HG02763 (cell line): ENCODE measurements around the gene TOMM34.

Experiments used
- ATAC-seq: cut with Tn5 transposase; IDR thresholded peaks from one replicate; pipeline ENCODE4 v1.9.1; 2021; ENCODE audit warnings: mild to moderate bottlenecking, moderate library complexity; ENCODE audit not compliant: unreplicated experiment

TOMM34 gene

DNA sequence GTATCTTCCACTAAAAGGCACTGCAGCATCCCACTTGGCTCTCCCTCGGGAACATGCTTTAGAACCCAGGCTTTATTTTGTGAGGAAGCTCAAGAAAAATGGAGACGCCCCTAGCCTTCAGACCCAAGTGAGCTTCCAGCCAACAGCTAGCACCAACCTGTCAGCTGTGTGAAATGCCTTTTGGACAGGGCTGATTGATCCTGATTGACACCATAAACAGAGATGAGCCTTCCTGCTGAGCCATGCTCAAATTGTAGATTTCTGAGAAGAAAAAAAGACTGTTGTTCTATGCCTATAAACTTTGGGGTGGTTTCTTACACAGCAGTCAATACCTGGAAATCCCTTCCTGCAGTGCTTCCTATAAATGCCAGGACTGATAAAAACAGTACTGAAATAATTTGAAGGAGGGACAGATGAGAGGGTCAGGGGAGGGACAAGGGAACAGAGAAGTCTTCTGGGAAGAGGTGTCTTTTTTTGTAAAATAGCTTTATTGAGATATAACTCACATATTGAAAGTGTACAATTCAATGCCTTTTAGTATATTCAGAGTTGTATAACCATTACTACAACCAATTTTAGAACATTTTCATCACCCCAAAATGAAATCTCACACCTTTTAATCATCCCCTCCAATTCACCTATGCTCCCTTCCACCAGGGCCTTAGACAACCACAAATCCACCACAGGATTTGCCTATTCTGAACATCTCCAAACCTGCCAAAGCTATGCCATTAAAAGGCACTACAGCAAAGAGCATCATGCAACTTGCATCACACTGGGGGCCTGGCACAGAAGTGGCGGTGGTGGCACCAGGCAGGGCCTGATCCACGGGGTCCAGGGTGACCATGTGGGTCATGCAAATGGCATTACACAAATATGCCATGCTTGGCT is 3.4 kb upstream of the TOMM34 start:
- ATAC-seq, result no peak

GRCh38 chr20:44962483-44962882 is 2.3 kb upstream of the TOMM34 start:
- no peak for ATAC-seq

DNA sequence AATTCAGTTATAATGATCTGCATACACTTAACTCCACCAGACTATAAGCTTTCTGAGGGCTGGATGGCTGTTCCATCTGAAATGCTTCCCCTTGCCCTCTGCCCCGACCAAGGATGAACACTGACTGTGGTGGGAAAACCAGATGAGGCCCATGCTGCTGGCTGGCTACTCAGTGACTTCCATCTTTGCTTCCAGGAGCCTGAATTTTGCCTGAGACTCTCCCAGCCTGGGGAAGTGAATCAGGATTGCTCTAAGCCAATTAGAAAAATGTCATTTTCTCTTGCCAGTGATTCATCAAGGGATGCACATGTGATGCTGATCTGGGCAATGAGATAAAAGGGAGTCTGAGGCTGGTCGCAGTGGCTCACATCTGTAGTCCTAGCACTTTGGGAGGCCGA is 1.7 kb upstream of the TOMM34 start:
- ATAC-seq, result no peak

DNA sequence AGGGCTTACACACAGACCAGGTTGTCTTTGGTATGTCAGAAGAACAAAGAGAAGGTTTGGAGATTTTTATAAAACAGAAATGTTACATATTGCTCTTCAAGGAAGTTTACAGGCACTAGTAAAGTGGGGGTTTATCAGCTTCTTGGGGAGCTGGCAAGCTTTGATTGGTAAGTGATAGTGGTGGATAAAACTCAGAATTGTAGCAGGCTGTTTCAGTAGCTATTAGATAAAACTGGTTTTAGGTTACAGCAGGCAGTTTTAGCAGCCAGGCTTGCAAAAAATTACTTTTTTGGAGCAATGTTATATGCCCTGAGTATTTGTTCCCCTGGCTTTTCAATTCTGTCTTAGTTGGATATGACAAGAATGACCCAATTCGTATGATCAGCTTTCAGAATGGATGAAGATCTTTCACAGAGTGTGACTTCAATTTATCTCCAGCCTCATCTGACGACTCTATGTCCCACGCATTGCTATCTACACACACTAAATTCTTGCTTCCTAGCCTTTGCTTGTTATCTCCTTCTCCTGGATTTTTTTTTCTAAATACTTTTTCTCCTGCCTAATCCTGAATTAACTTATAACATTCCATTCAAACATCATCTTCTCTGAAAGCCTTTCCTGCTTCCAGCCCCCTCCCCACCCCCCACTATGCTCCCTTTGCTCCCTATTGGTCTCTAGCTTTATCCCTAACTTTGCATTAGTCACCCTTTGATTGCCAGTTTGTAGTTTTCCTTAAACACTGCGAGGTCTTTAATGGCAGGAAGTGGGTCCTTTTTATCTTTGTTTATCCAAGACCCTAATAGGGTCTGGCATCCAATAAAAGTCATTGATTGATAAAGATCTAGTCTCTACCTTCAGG is 1.0 kb upstream of the TOMM34 start:
- ATAC-seq, result no peak

GRCh38 chr20:44959638-44960102 is 527 bp downstream of the TOMM34 start:
- no peak for ATAC-seq

- ATAC-seq, result no peak
These were observed 1.0 kb downstream of the TOMM34 start for GRCh38 chr20:44959082-44959637.

DNA sequence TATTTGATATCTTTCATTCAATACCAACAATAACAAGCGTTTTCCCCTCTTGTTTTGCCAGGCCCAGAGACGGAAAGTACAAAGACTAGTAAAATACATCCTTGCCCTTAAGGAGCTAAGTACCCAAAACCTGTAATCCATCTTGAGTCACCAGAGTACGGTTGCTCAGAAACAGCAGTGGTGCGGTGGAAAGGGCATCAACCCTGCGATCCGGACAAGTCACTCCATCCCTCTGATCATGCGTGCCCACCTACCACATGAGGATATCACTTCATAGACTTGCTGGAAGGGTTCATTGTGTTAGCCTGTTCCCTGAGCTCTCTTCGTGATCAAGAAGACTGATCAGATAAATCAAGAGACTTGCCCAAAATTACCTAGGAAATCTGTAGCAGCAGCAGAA is 1.9 kb downstream of the TOMM34 start:
- no peak for ATAC-seq

DNA sequence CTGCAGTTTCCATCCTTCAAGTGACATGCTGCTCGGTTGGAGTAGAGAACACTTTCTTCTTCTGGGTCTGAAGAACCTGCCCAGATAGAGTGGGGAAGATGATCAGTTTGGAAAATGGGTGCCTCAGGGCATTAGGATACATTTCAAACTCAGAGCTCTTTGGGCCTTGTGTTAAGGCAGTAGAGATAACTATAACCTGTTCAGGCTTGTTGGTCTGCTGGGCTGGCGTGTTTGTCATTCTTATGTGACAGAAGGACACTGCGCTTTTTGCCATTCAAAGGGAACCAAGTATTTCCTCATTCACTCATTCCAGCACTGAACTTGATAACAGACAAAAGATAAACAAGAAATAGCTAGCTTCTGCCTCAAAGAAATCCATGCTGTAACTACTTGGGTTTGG is 3.8 kb downstream of the TOMM34 start:
- ATAC-seq, result no peak

GRCh38 chr20:44955270-44955669 is 4.9 kb downstream of the TOMM34 start:
- no peak for ATAC-seq

GRCh38 chr20:44954211-44954610 is 6.0 kb downstream of the TOMM34 start:
- no peak for ATAC-seq

DNA sequence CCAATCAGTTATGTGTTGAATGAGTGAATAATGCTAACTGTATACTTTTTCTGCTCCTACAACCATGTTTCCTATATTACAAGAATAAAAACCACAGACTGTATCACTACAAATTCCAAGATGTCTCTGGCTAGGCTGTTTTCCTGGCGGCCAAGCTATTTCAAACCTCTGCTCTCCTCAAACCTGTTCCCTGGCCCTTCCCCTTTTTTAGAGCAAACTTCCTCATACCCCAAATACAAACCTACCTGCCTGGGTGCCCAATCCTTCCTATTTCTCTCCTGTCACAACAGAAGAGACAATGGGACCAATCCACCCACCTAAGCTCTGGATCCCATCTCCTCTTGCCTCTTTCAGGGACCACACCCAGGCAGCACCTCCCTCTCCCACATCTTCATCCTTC is 7.5 kb downstream of the TOMM34 start:
- no peak for ATAC-seq

DNA sequence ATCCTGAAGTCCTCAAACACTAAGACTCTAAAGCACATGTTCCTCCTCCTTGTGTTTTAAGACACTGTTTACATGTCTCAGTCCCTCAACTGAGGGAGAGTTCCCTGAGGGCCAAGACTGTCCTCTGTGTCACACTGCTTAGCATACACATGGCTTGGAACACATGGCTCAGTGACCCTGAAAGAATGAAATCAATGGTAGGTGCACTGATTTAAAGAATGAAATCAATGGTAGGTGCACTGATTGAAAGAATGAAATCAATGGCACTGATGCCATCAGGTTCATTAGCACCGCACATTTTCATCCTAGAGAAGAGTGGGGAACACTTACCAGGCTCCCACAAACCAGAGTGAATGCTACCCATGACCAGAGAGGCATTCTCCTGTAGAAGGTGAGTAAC is 9.8 kb downstream of the TOMM34 start:
- ATAC-seq, result no peak

GRCh38 chr20:44948513-44948912 is 11.7 kb downstream of the TOMM34 start:
- no peak for ATAC-seq

GRCh38 chr20:44948107-44948506 is 12.1 kb downstream of the TOMM34 start:
- no peak for ATAC-seq

DNA sequence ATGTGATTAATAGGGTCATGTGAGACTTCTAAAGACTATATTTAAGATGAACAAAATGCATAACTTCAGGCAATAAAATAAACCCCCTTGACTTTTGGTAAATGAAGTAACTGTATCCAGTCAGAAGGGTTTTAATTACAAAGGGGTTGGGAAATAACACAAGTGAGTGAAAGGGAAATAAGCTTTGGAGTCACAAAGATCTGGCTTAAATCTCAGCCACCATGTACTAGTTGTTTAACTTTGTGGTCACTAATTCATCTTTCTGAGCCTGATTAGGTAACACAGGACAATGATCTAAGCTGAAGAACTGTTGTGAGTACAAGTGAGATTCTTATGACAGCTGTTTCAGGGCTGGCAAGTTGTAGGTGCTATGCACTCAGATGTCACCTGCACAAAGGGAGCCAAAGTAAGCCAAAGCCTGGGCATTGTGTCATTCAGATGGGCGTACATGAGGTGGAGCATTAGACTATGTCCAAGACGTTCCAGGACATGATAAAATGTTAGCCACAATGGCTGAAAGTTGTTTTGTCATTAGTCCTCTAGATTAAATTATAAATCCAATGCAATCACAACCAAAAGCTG is 13.8 kb downstream of the TOMM34 start:
- ATAC-seq, result no peak

DNA sequence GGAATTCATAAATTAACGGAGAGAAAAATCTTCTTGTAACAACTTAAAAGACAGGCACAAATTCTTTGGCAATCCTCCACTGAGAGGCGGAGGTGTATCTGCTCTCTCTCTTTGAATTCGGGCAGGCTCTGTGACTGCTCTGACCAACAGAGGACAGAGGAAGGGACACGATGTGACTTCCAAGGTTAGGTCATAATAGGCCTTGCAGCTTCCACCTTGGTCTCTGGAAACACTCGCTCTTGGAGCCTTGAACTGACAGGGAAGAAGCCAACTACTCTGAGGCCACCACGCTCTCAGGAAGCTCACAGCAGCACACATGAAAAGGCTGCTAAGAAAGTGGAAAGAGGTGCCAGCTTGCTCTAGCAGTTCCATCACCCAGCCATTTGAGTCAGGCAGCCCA is 14.9 kb downstream of the TOMM34 start:
- ATAC-seq, result no peak

GRCh38 chr20:44943828-44944227 is 16.4 kb downstream of the TOMM34 start:
- ATAC-seq, result no peak

DNA sequence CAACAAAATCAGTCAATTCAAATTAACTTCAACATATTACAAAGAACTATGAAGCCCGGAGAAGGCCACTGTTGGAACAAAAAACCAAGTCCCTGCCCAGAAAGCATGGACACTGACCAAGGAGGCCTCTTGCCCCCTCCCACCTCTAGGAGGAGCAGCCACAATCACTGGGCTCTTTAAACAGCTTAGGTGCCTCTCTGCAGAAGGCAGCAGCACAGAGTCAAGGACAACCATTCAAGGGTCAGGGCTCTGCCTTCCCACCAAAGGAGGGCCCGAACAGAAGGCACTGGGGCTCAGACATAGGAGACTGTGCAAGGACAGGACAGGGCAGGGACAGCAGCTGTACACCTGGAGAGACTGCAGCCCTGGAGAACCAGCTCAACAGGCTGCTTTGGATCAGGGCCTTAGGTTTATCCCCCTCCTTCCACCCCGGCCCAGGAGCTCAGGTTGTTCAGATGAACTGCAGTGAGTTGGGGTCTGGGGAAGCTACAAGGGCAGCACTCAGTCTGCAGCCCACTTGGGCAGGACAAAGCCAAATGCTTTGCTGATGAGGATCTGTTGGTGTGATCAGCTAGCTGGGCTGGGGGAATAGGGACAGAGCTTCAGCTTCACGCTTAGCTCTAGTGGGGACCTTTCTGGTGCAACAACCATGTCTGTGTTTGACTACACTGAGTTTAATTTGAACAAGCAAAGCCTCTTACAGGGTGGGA is 17.8 kb downstream of the TOMM34 start:
- ATAC-seq, result no peak

DNA sequence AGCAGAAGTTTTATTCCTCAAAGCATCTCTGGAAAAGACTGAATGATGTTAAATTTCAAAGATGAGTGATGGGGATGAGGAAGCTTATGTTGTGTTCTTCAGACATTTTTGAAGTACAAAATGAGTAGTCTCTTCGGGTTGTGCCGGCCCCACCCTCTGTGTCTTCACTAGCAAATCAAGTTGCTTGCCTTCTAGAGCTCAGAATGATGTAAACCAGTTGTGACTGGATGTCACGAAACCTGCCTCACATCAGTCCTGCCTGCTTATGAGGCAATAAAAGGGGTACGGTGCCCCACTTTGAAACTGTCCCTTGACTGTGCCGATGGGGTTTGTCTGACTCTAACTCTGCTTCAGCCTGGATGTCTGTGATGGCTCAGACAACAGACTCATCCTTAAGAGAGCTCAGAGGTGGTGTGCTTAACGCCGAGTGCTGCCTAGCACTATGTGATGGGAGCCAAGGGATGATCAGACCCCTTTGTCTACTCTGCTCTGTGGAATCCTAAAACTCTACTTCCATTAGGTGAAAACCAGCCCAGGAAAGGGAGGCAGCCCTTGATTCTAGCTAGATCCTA is 19.0 kb downstream of the TOMM34 start:
- ATAC-seq, result no peak

DNA sequence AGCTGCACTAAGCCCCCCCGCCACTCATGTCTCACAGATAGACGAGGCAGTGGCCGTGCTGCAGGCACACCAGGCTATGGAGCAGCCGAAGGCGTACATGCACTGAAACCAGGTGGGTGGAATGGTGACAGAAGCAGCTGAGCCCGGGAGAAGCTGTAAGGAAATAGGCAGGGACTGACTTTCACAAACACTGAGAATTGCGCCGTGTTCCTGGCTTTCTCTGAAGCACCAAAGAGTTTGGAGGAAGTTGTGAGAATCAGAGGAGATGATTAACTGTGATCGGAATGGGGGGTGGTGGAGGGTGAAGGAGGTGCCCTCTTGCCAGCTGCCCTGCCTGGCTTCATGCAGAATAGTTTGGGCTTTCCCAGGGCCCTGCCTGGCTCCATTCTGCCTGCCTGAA is 21.6 kb downstream of the TOMM34 start:
- ATAC-seq, result no peak
